Activated CD4-positive, CD25-positive, alpha-beta regulatory T cell treated with anti-CD3 and anti-CD28 coated beads, Interleukin-2, amount 50 U/mL, for 24 hours (primary cell): ENCODE results near the gene MT1E.
"Not testable (repeated sequence)": the region's sequence is repeated elsewhere in the genome, so short reads cannot be mapped to it uniquely, and the experiment has no call there.

ENCODE experiments used
- ATAC-seq, 2 donors: fragments of 150-1000 bp; cut with Tn5 transposase; one replicate each; pipeline ENCODE4 v1.10.0; 2021; ENCODE audit warnings: mild to moderate bottlenecking in 1 of 2, moderate library complexity in 1 of 2

MT1E gene

GRCh38 chr16:56647641-56648431, 22.3 kb downstream of the MT1E start:
- no peak for ATAC-seq

- ATAC-seq = no peak
Measured at GRCh38 chr16:56649271-56649670, 23.7 kb downstream of the MT1E start.

GRCh38 chr16:56649820-56650219, 24.2 kb downstream of the MT1E start:
- ATAC-seq = no peak

- no peak for ATAC-seq
Measured at GRCh38 chr16:56651586-56651985, 26.0 kb downstream of the MT1E start, which contains the start of gene MT1B. Gene MT1B, plus strand, starts transcription at chr16:56651886. Its CDS starts 68 bp downstream, at chr16:56651954.

GRCh38 chr16:56652600-56652999, 27.0 kb downstream of the MT1E start:
- ATAC-seq = no peak

- no peak for ATAC-seq
Measured at GRCh38 chr16:56653218-56653617, 27.6 kb downstream of the MT1E start.

- peak; percentile 81 for ATAC-seq
Measured at GRCh38 chr16:56657555-56658326, 32.2 kb downstream of the MT1E start, which contains the start of gene MT1F. Gene MT1F, plus strand, starts transcription at chr16:56657959. Its CDS starts 100 bp downstream, at chr16:56658059.

- no peak for ATAC-seq
Measured at GRCh38 chr16:56658327-56658875, 32.8 kb downstream of the MT1E start.

GRCh38 chr16:56662357-56663354, 37.1 kb downstream of the MT1E start:
- ATAC-seq = peak; percentile 61 to 63

GRCh38 chr16:56664506-56664905, 38.9 kb downstream of the MT1E start:
- no peak for ATAC-seq

- ATAC-seq = not testable (repeated sequence)
Measured at GRCh38 chr16:56665286-56666261, 40.0 kb downstream of the MT1E start.

- peak; percentile 44 to 55 for ATAC-seq
Measured at GRCh38 chr16:56667581-56668571, 42.3 kb downstream of the MT1E start, which contains the start of gene MT1G. Gene MT1G, minus strand, starts transcription at chr16:56668065. Its CDS starts 72 bp downstream, at chr16:56667993.

- ATAC-seq = peak in 1 of 2 donors; percentile 42
Measured at GRCh38 chr16:56669005-56669839, 43.6 kb downstream of the MT1E start, which contains the start of gene MT1H. Gene MT1H, plus strand, starts transcription at chr16:56669814. Its CDS starts 71 bp downstream, at chr16:56669885.

GRCh38 chr16:56669840-56670619, 44.4 kb downstream of the MT1E start:
- ATAC-seq = no peak

GRCh38 chr16:56670620-56670934, 45.0 kb downstream of the MT1E start:
- no peak for ATAC-seq

- not testable (repeated sequence) for ATAC-seq
Measured at GRCh38 chr16:56671691-56672090, 46.1 kb downstream of the MT1E start.

- ATAC-seq = not testable (repeated sequence)
Measured at GRCh38 chr16:56672171-56672570, 46.6 kb downstream of the MT1E start.
